ENCODE results near the gene CRIP2. TPM values are rescaled to one million over a fixed set of nuclear protein-coding genes. Genes with fewer than 3 reads are reported as not detected.

CRIP2 gene
- total RNA-seq, 4 donors from 2014 or later: 101 to 160 (median 136) TPM

GRCh38 chr14:105427412-105427811 is 47.2 kb upstream of the CRIP2 start:
- no peak for DNase-seq

GRCh38 chr14:105427936-105428485 is 46.6 kb upstream of the CRIP2 start:
- intact Hi-C loops (cut with DNase I): no loop called here
- Histone ChIP-seq H3K9me3 (no peaks in the 10 kb centered on the region), H3K27ac (no peak overlapping the region), H3K4me3 (replicated peaks in 1 of 3) (no peak overlapping the region), H3K36me3 (no peaks in the 10 kb centered on the region), H3K27me3 (no peaks in the 10 kb centered on the region), H3K4me1 (peaks cover 3 to 16% of the 10 kb centered on the region in 2 donors)
- TF ChIP-seq POLR2A (IDR thresholded peaks at IDR 0.05): no peak
- TF ChIP-seq CTCF (IDR thresholded peaks at IDR 0.05): no peak
- no peak for DNase-seq
- WGBS, 2 donors: 94 to 95% methylated on average over 9 of the region's 9 CpGs

More at GRCh38 chr14:105427412-105427811, 47.2 kb upstream of the CRIP2 start:
- H3K27me3 ChIP-seq: no peaks in the 10 kb centered on the region
- no peak for TF ChIP-seq CTCF (IDR thresholded peaks at IDR 0.05)
- TF ChIP-seq POLR2A (IDR thresholded peaks at IDR 0.05): no peak
- H3K4me1 ChIP-seq: peaks cover 3 to 16% of the 10 kb centered on the region in 2 donors
- no peak overlapping the region for H3K27ac ChIP-seq
- 95 to 97% methylated on average over 10 of the region's 10 CpGs for WGBS, 2 donors
- H3K4me3 ChIP-seq (replicated peaks in 1 of 3): no peak overlapping the region
- no peaks in the 10 kb centered on the region for H3K36me3 ChIP-seq
- intact Hi-C loops (cut with DNase I): no loop called here
- H3K9me3 ChIP-seq: no peaks in the 10 kb centered on the region

- DNase-seq: no peak
- 85 to 91% methylated on average over 6 of the region's 6 CpGs for WGBS, 2 donors
- H3K27ac ChIP-seq: no peak overlapping the region
These were observed 44.6 kb upstream of the CRIP2 start for GRCh38 chr14:105430042-105430441.

GRCh38 chr14:105430565-105430964 is 44.1 kb upstream of the CRIP2 start:
- 80 to 82% methylated on average over 9 of the region's 9 CpGs for WGBS, 2 donors
- Histone ChIP-seq H3K36me3 (no peaks in the 10 kb centered on the region), H3K4me3 (replicated peaks in 1 of 3) (no peak overlapping the region), H3K4me1 (peaks cover 3 to 16% of the 10 kb centered on the region in 2 donors), H3K27ac (peak overlapping the region in 1 of 3 donors; percentile 13), H3K27me3 (no peaks in the 10 kb centered on the region), H3K9me3 (no peaks in the 10 kb centered on the region)
- intact Hi-C loops (cut with DNase I): no loop called here
- DNase-seq: peak in 1 of 2 donors; percentile 30
- no peak for TF ChIP-seq POLR2A (IDR thresholded peaks at IDR 0.05)
- TF ChIP-seq CTCF (IDR thresholded peaks at IDR 0.05): no peak

More at GRCh38 chr14:105430042-105430441, 44.6 kb upstream of the CRIP2 start:
- intact Hi-C loops (cut with DNase I): no loop called here
- no peaks in the 10 kb centered on the region for H3K36me3 ChIP-seq
- H3K4me3 ChIP-seq (replicated peaks in 1 of 3): no peak overlapping the region
- peaks cover 3 to 16% of the 10 kb centered on the region in 2 donors for H3K4me1 ChIP-seq
- H3K27me3 ChIP-seq: no peaks in the 10 kb centered on the region
- no peak for TF ChIP-seq CTCF (IDR thresholded peaks at IDR 0.05)
- no peaks in the 10 kb centered on the region for H3K9me3 ChIP-seq

- 97 to 98% methylated on average over 1 of the region's 1 CpG for WGBS, 2 donors
- no peaks in the 10 kb centered on the region for H3K36me3 ChIP-seq
- no peaks in the 10 kb centered on the region for H3K9me3 ChIP-seq
- H3K27ac ChIP-seq: peak overlapping the region in 1 of 3 donors; percentile 13
- no peak for TF ChIP-seq CTCF (IDR thresholded peaks at IDR 0.05)
- no peak for TF ChIP-seq POLR2A (IDR thresholded peaks at IDR 0.05)
- intact Hi-C loops (cut with DNase I): no loop called here
- no peak for DNase-seq
- H3K4me1 ChIP-seq: peaks cover 3 to 17% of the 10 kb centered on the region in 2 donors
- H3K4me3 ChIP-seq (replicated peaks in 1 of 3): no peak overlapping the region
- H3K27me3 ChIP-seq: no peaks in the 10 kb centered on the region
These were observed 43.4 kb upstream of the CRIP2 start for GRCh38 chr14:105431256-105431655.
